Activated effector memory CD4-positive, alpha-beta T cell treated with Interleukin-2 at 50 U/mL for 16 hours (primary cell): Measurements from ENCODE around the gene CCDC82.

ENCODE experiments used
- DNase-seq: peaks from one replicate; pipeline ENCODE4 v3.0.0-alpha.2; 2020

Gene CCDC82

GRCh38 chr11:96358321-96358720 lies 31.4 kb downstream of the CCDC82 start:
- DNase-seq: no peak

- DNase-seq: no peak
Measured at GRCh38 chr11:96357794-96358193, 31.9 kb downstream of the CCDC82 start.

GRCh38 chr11:96356848-96357247 lies 32.9 kb downstream of the CCDC82 start:
- no peak for DNase-seq

- peak; percentile 86 for DNase-seq
Measured at GRCh38 chr11:96342961-96343711, 46.6 kb downstream of the CCDC82 start, which contains the start of gene MAML2. MAML2 (minus strand) TSS chr11:96343195; CDS start chr11:96341895, 1,300 bp downstream.

- DNase-seq: no peak
Measured at GRCh38 chr11:96342014-96342960, 47.4 kb downstream of the CCDC82 start.

- DNase-seq: peak; percentile 58
Measured at GRCh38 chr11:96341211-96342013, 48.3 kb downstream of the CCDC82 start.

- DNase-seq: no peak
Measured at GRCh38 chr11:96340555-96340885, 49.2 kb downstream of the CCDC82 start.

- DNase-seq: no peak
Measured at GRCh38 chr11:96339706-96340554, 49.8 kb downstream of the CCDC82 start.

- DNase-seq: peak; percentile 17
Measured at GRCh38 chr11:96338910-96339705, 50.6 kb downstream of the CCDC82 start.

- DNase-seq: no peak
Measured at GRCh38 chr11:96337541-96338431, 51.9 kb downstream of the CCDC82 start.

- DNase-seq: no peak
Measured at GRCh38 chr11:96335388-96335787, 54.3 kb downstream of the CCDC82 start.

GRCh38 chr11:96334219-96334618 lies 55.5 kb downstream of the CCDC82 start:
- DNase-seq: no peak

GRCh38 chr11:96333191-96333719 lies 56.5 kb downstream of the CCDC82 start:
- no peak for DNase-seq

- no peak for DNase-seq
Measured at GRCh38 chr11:96332126-96332771, 57.5 kb downstream of the CCDC82 start.

- no peak for DNase-seq
Measured at GRCh38 chr11:96331699-96332116, 58.0 kb downstream of the CCDC82 start.

- no peak for DNase-seq
Measured at GRCh38 chr11:96330511-96330859, 59.2 kb downstream of the CCDC82 start.

- DNase-seq: no peak
Measured at GRCh38 chr11:96329855-96330510, 59.7 kb downstream of the CCDC82 start.

- DNase-seq: no peak
Measured at GRCh38 chr11:96329419-96329818, 60.3 kb downstream of the CCDC82 start.
